Stomach (tissue), 4 donors: ENCODE results near the gene ANKS1B.

Source experiments
- EP300 ChIP-seq: sonication (generic); formaldehyde crosslinking; IDR thresholded peaks from one replicate; pipeline ENCODE4 v1.6.1; 2017; ENCODE audit warnings: antibody characterized with exemption
- POLR2A ChIP-seq, 4 donors: fragments of 450-650 bp; IDR thresholded peaks; one replicate each; pipeline ENCODE4 v1.6.1; 2016; ENCODE audit warnings: antibody characterized with exemption in 4 of 4, control low read depth in 2 of 4, mild to moderate bottlenecking in 1 of 4, moderate library complexity in 1 of 4
- POLR2AphosphoS5 ChIP-seq, 3 donors: sonication (generic); formaldehyde crosslinking; IDR thresholded peaks; one replicate each; pipeline ENCODE4 v1.6.1; 2016; ENCODE audit warnings: antibody characterized with exemption in 3 of 3
- TF ChIP-seq, protein P1 (sequence below), 7 experiments: fragments of 450-650 bp in 4 of 7; fragments of 200-600 bp in 3 of 7; sonication (generic) in 3 of 7; IDR thresholded peaks; one replicate each; pipeline ENCODE4 v1.5.1; 2016 to 2019; ENCODE audit warnings: antibody characterized with exemption in 7 of 7, control low read depth in 2 of 7, mild to moderate bottlenecking in 1 of 7

- no peak for TF ChIP-seq POLR2AphosphoS5 (IDR thresholded peaks at IDR 0.05)
- no peak for TF ChIP-seq POLR2A (IDR thresholded peaks at IDR 0.05)
- TF ChIP-seq, protein P1, sequence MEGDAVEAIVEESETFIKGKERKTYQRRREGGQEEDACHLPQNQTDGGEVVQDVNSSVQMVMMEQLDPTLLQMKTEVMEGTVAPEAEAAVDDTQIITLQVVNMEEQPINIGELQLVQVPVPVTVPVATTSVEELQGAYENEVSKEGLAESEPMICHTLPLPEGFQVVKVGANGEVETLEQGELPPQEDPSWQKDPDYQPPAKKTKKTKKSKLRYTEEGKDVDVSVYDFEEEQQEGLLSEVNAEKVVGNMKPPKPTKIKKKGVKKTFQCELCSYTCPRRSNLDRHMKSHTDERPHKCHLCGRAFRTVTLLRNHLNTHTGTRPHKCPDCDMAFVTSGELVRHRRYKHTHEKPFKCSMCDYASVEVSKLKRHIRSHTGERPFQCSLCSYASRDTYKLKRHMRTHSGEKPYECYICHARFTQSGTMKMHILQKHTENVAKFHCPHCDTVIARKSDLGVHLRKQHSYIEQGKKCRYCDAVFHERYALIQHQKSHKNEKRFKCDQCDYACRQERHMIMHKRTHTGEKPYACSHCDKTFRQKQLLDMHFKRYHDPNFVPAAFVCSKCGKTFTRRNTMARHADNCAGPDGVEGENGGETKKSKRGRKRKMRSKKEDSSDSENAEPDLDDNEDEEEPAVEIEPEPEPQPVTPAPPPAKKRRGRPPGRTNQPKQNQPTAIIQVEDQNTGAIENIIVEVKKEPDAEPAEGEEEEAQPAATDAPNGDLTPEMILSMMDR (IDR thresholded peaks at IDR 0.05): no peak
- TF ChIP-seq EP300: no peak
Observed at GRCh38 chr12:99454539-99455172, 530.1 kb downstream of the ANKS1B start.
